SU-DHL-6 (cell line): Measurements from ENCODE around the gene CEP44.

Experiments
- H2AFZ ChIP-seq: fragments of 200-600 bp; sonication (generic); 2 replicates; pipeline ENCODE4 v1.6.1; 2014; ENCODE audit warnings: low read depth, mild to moderate bottlenecking, moderate library complexity, mixed read lengths, antibody characterized with exemption, low read length; ENCODE audit not compliant: severe bottlenecking
- H3F3A ChIP-seq: fragments of 200-600 bp; shearing (Covaris generic); 2 replicates; pipeline ENCODE4 v1.6.0; 2016; ENCODE audit warnings: antibody characterized with exemption, mild to moderate bottlenecking; ENCODE audit not compliant: insufficient read depth
- H3K27ac ChIP-seq: fragments of 200-600 bp; sonication (generic); 2 replicates; pipeline ENCODE4 v1.5.1; 2016; ENCODE audit warnings: low read depth, mild to moderate bottlenecking, low read length, moderate library complexity, mixed read lengths
- H3K27me3 ChIP-seq: fragments of 200-600 bp; sonication (generic), shearing (Covaris generic); 2 replicates; pipeline ENCODE4 v1.6.0; 2014; ENCODE audit warnings: mild to moderate bottlenecking, low read length
- H3K36me3 ChIP-seq: fragments of 200-600 bp; sonication (generic); 2 replicates; pipeline ENCODE4 v1.6.1; 2014; ENCODE audit warnings: mild to moderate bottlenecking, low read length, mixed read lengths
- H3K4me2 ChIP-seq: fragments of 300-600, 200-600 bp; shearing (Covaris generic), sonication (generic); 2 replicates; pipeline ENCODE4 v1.6.0; 2014; ENCODE audit warnings: low read length, low read depth, mild to moderate bottlenecking; ENCODE audit not compliant: poor library complexity, severe bottlenecking
- H3K4me3 ChIP-seq: fragments of 200-600 bp; sonication (generic); 2 replicates; pipeline ENCODE4 v1.5.1; 2014; ENCODE audit warnings: antibody characterized with exemption, low read length, mild to moderate bottlenecking, mixed read lengths; ENCODE audit not compliant: insufficient read depth, poor library complexity, severe bottlenecking
- H3K79me2 ChIP-seq: fragments of 200-600 bp; sonication (generic); 2 replicates; pipeline ENCODE4 v1.6.1; 2014; ENCODE audit warnings: mild to moderate bottlenecking, low read length, moderate library complexity; ENCODE audit not compliant: insufficient read depth
- H3K9ac ChIP-seq: fragments of 200-600 bp; sonication (generic); 2 replicates; pipeline ENCODE4 v1.7.0; 2014; ENCODE audit warnings: mild to moderate bottlenecking, low read length
- H3K9me2 ChIP-seq: fragments of 200-600 bp; sonication (generic); replicated peaks from 2 replicates; pipeline ENCODE4 v1.6.1; 2014; ENCODE audit warnings: low read length; ENCODE audit not compliant: insufficient read depth
- H3K9me3 ChIP-seq: fragments of 200-600 bp; sonication (generic); 2 replicates; pipeline ENCODE4 v1.6.1; 2014; ENCODE audit warnings: low read length, mixed read lengths; ENCODE audit not compliant: insufficient read depth
- H4K20me1 ChIP-seq: fragments of 200-600 bp; sonication (generic); 2 replicates; pipeline ENCODE4 v1.6.1; 2014; ENCODE audit warnings: low read depth, mild to moderate bottlenecking, antibody characterized with exemption, low read length, moderate library complexity, mixed read lengths
- EZH2phosphoT487 ChIP-seq: fragments of 200-600 bp; sonication (generic), shearing (Covaris generic); conservative IDR thresholded peaks from 2 replicates; pipeline ENCODE4 v1.6.1; 2018; ENCODE audit warnings: mild to moderate bottlenecking, antibody characterized with exemption, low read length, moderate library complexity, mixed read lengths
- TF ChIP-seq, protein P1 (sequence below): fragments of 200-600 bp; sonication (generic); IDR thresholded peaks from one replicate; pipeline ENCODE4 v1.5.1; 2017; ENCODE audit warnings: antibody characterized with exemption, mild to moderate bottlenecking, low read length, moderate library complexity; ENCODE audit not compliant: insufficient read depth, poor library complexity, severe bottlenecking

Gene CEP44

DNA sequence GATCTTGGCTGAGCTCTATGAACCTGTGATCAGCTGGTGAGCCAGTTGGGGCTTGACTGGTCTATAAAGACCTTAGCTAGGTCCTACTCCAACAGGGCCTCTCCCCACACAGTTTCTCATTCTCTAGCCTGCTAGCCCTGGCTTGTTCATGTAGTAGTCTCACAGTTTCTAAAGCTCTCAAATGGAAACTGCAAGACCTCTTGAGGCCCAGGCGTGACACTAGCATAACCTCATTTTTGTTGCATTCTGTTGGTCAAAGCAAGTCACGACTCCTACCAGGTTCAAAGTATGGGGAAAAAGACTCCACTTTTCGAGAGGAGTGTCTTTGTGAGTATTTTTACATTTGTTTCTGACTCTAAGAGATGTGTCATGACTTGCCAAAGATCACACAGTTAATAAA is 50.9 kb downstream of the CEP44 start:
- no peaks in the 10 kb centered on the region for H3K9me2 ChIP-seq
- H3K27me3 ChIP-seq, result no peaks in the 10 kb centered on the region
- H3K4me2 ChIP-seq, result no peak overlapping the region
- H3K27ac ChIP-seq, result no peak overlapping the region
- H3K4me3 ChIP-seq, result no peak overlapping the region
- no peak overlapping the region for H3K9ac ChIP-seq
- TF ChIP-seq, protein P1, sequence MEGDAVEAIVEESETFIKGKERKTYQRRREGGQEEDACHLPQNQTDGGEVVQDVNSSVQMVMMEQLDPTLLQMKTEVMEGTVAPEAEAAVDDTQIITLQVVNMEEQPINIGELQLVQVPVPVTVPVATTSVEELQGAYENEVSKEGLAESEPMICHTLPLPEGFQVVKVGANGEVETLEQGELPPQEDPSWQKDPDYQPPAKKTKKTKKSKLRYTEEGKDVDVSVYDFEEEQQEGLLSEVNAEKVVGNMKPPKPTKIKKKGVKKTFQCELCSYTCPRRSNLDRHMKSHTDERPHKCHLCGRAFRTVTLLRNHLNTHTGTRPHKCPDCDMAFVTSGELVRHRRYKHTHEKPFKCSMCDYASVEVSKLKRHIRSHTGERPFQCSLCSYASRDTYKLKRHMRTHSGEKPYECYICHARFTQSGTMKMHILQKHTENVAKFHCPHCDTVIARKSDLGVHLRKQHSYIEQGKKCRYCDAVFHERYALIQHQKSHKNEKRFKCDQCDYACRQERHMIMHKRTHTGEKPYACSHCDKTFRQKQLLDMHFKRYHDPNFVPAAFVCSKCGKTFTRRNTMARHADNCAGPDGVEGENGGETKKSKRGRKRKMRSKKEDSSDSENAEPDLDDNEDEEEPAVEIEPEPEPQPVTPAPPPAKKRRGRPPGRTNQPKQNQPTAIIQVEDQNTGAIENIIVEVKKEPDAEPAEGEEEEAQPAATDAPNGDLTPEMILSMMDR, result no peak
- no peak for TF ChIP-seq EZH2phosphoT487
- H3K79me2 ChIP-seq, result no peaks in the 10 kb centered on the region
- H3F3A ChIP-seq, result no peaks in the 10 kb centered on the region
- H2AFZ ChIP-seq, result no peak overlapping the region
- H3K9me3 ChIP-seq, result no peaks in the 10 kb centered on the region
- no peaks in the 10 kb centered on the region for H4K20me1 ChIP-seq
- no peaks in the 10 kb centered on the region for H3K36me3 ChIP-seq

DNA sequence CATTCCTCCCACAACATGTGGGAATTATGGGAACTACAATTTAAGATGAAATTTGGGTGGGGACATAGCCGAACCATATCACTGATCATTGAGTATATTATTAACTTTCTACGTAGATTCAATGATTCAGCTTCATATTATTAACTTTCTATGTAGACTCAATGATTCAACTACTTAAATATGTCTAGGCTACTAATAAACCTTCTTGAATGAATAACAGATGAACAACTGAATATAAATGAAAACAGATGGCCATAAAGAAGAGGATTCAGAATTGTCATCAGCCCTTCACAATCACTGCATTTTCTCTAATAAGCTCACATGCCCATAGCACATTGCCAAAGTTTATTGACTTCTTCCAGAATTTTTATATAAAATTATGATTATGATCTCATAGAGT is 57.0 kb downstream of the CEP44 start:
- Histone ChIP-seq H2AFZ (no peak overlapping the region), H3F3A (no peaks in the 10 kb centered on the region), H3K9ac (no peak overlapping the region), H3K4me2 (no peak overlapping the region), H3K36me3 (no peaks in the 10 kb centered on the region), H3K27ac (no peak overlapping the region), H3K4me3 (no peak overlapping the region), H3K9me2 (no peaks in the 10 kb centered on the region), H4K20me1 (no peaks in the 10 kb centered on the region), H3K79me2 (no peaks in the 10 kb centered on the region), H3K27me3 (no peaks in the 10 kb centered on the region), H3K9me3 (no peaks in the 10 kb centered on the region)
- TF ChIP-seq, protein P1, result no peak
- TF ChIP-seq EZH2phosphoT487, result no peak

GRCh38 chr4:174349156-174349555 is 65.4 kb downstream of the CEP44 start:
- H3K9me3 ChIP-seq, result no peaks in the 10 kb centered on the region
- no peaks in the 10 kb centered on the region for H4K20me1 ChIP-seq
- no peak overlapping the region for H3K4me3 ChIP-seq
- H3K27ac ChIP-seq, result no peak overlapping the region
- H3K9ac ChIP-seq, result no peak overlapping the region
- no peaks in the 10 kb centered on the region for H3K27me3 ChIP-seq
- H3F3A ChIP-seq, result no peaks in the 10 kb centered on the region
- H3K79me2 ChIP-seq, result no peaks in the 10 kb centered on the region
- H3K36me3 ChIP-seq, result no peaks in the 10 kb centered on the region
- no peak for TF ChIP-seq EZH2phosphoT487
- TF ChIP-seq, protein P1, result no peak
- H3K9me2 ChIP-seq, result no peaks in the 10 kb centered on the region
- no peak overlapping the region for H3K4me2 ChIP-seq
- H2AFZ ChIP-seq, result no peak overlapping the region
